AG10803 (cell line): ENCODE data around the gene ATG10.
"Not testable (repeated sequence)": the region's sequence is repeated elsewhere in the genome, so short reads cannot be mapped to it uniquely, and the experiment has no call there.

Experiments used
- DNase-seq: peaks from one replicate; pipeline ENCODE4 v3.0.0; 2010; ENCODE audit warnings: low read depth
- H3K4me3 ChIP-seq: 2 replicates; pipeline ENCODE4 v1.5.1; 2011; ENCODE audit warnings: mild to moderate bottlenecking, low read length, control low read depth
- CTCF ChIP-seq: conservative IDR thresholded peaks from 2 replicates; pipeline ENCODE4 v1.5.1; 2011; ENCODE audit warnings: mild to moderate bottlenecking, low read length, control low read depth, inconsistent platforms

ATG10 gene

GRCh38 chr5:82045554-82046275 is 73.9 kb downstream of the ATG10 start:
- H3K4me3 ChIP-seq, result no peak overlapping the region
- no peak for TF ChIP-seq CTCF
- peak; percentile 56 for DNase-seq

GRCh38 chr5:82046276-82046647 is 74.4 kb downstream of the ATG10 start:
- no peak for DNase-seq
- H3K4me3 ChIP-seq, result no peak overlapping the region
- TF ChIP-seq CTCF, result no peak

DNA sequence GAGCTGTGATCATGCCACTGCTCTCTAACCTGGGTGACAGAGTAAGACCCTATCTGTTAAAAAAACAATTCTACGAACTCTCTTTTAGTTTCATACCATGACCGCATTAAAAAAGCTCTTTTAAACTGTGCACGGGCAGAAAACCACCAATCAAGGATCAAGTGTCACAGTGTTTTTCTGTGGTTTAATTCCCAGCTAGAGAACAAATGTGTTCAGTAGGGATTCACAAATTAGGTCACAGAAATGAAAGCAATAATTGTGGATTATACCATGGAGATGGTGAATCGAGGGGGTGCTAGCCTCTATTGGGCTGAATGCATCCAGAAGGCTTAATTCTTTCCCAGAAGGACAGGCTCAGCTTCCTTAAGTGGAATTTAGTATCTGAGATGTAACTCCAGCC is 79.1 kb downstream of the ATG10 start:
- DNase-seq, result no peak
- no peak overlapping the region for H3K4me3 ChIP-seq
- TF ChIP-seq CTCF, result no peak

GRCh38 chr5:82054004-82054710 is 82.3 kb downstream of the ATG10 start:
- H3K4me3 ChIP-seq, result no peak overlapping the region
- TF ChIP-seq CTCF, result no peak
- no peak for DNase-seq

DNA sequence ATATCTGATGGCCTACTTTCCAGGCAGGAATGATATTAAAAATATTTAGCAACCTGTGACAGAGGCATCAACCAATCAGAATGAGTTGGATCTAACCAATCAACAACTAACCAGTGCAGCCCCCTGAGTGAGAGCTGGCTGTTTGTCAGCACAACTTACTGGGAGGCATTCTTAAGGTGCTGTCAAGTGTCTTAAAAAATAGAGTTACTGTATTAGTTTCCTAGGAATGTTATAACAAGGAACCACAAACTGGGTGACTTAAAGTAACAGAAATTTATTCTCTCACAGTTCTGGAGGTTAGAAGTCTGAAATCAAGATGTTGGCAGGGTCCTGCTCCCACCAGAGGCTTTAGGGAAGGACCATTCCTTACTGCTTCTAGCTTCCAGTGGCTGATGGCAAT is 85.2 kb downstream of the ATG10 start:
- peak; percentile 3 for DNase-seq
- no peak overlapping the region for H3K4me3 ChIP-seq
- TF ChIP-seq CTCF, result no peak

DNA sequence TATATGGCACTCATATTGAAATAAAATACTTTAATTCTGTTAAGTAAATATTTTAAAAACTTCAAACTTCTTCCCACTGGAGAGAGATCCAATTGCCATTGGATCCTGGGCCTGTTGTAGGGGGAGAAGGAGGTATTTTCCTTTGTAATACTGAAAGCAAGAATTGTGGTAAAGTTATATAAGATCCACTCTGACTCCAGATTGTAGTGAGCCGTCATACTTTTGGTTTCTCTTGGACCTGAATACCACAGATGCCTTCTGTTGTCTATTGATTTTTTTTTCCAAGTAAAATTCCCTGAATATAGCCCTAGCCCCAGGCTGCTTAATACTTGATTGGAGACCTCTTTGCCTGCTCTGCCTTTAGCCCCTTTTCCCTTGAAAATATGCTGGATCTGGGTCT is 86.9 kb downstream of the ATG10 start:
- H3K4me3 ChIP-seq, result no peak overlapping the region
- DNase-seq, result peak; percentile 27
- TF ChIP-seq CTCF, result no peak

DNA sequence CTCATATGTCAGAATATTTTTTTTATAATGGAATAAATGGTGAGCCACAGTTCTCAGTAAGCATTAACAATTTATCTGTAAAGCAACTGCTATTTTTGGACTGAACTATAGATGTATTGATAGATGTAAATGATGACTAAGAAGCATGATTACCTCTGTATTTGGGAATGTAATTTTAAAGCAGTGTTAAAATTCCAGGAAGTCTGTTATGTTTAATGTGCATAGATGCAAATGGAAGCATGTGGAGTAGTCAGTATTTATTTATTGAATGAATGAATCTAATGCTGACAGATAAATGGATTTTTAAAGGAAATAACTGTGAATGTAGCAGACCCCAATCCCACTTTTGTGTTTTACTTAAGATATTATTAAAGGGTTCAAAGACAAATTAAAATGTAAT is 95.0 kb downstream of the ATG10 start:
- no peak overlapping the region for H3K4me3 ChIP-seq
- no peak for TF ChIP-seq CTCF
- DNase-seq, result no peak

GRCh38 chr5:82068042-82068441 is 96.2 kb downstream of the ATG10 start:
- not testable (repeated sequence) for DNase-seq, H3K4me3 ChIP-seq
